Kidney (tissue), 14 donors: ENCODE results near the gene HLA-G. TPM values are rescaled to one million over a fixed set of nuclear protein-coding genes. Genes with fewer than 3 reads are reported as not detected.

Experiments
- DNase-seq, 5 donors: peaks; one replicate each; pipeline ENCODE4 v3.0.0-alpha.2; 2013 to 2020
- FAIRE-seq: peaks from 2 replicates; lab custom pipeline; 2012; peaks lifted over from hg19 to GRCh38; lab: Jason Lieb, UNC
- H3K27ac ChIP-seq, 2 donors: one replicate each; pipeline ENCODE4 v1.7.0; 2013; ENCODE audit warnings: low read depth in 2 of 2, low read length in 2 of 2, inconsistent platforms in 1 of 2
- H3K27me3 ChIP-seq: one replicate; pipeline ENCODE4 v1.7.1; 2013; ENCODE audit warnings: low read length, inconsistent platforms; ENCODE audit not compliant: control insufficient read depth, insufficient read depth
- H3K36me3 ChIP-seq, 3 donors: one replicate each; pipeline versions ENCODE4 v1.7.0 to v1.7.1; 2013; ENCODE audit warnings: low read length in 3 of 3, control low read depth in 1 of 3, inconsistent platforms in 1 of 3; ENCODE audit not compliant: insufficient read depth in 3 of 3, control insufficient read depth in 2 of 3
- H3K4me1 ChIP-seq, 3 donors: one replicate each; pipeline versions ENCODE4 v1.7.0 to v1.7.1; 2013; ENCODE audit warnings: low read length in 3 of 3, inconsistent platforms in 1 of 3, low read depth in 1 of 3; ENCODE audit not compliant: control insufficient read depth in 2 of 3, insufficient read depth in 2 of 3
- H3K4me3 ChIP-seq, 3 donors: one replicate each; pipeline versions ENCODE4 v1.7.0 to v1.8.1; 2013; ENCODE audit warnings: low read length in 3 of 3, control low read depth in 1 of 3, inconsistent platforms in 1 of 3
- H3K9ac ChIP-seq, 3 donors: one replicate each; pipeline versions ENCODE4 v1.7.0 to v1.7.1; 2013; ENCODE audit warnings: low read length in 3 of 3, control low read depth in 1 of 3, inconsistent platforms in 1 of 3
- H3K9me3 ChIP-seq, 3 donors: one replicate each; pipeline versions ENCODE4 v1.7.0 to v1.7.1; 2013; ENCODE audit warnings: low read length in 3 of 3, control low read depth in 1 of 3, inconsistent platforms in 1 of 3; ENCODE audit not compliant: control insufficient read depth in 2 of 3, insufficient read depth in 1 of 3
- intact Hi-C: fragments of 100-400 bp; cut with DNase I; formaldehyde crosslinking; loops from one replicate; pipeline ENCODE4 v1.11.1; 2022
- polyA plus RNA-seq: library from polyadenylated mRNA; stranded (reverse); fragments of 350-450 nt; fragmentation: Illumina TruSeq; extraction: RNeasy Lipid Tissue Mini Kit (QIAGEN cat#74804); gene quantifications from one replicate; pipeline ENCODE4 v1.2.3, GENCODE V29; 2014; ENCODE audit warnings: low read depth, low replicate concordance; ENCODE audit not compliant: insufficient read depth
- total RNA-seq: library from RNA; stranded (reverse); fragmentation: NEBNext Ultra II Directional; extraction: Animal tissue kit (Norgen Biotek cat#: 25700); gene quantifications from one replicate; pipeline ENCODE4 v1.2.1, GENCODE V29; 2021
- TF ChIP-seq, protein P1 (sequence below): IDR thresholded peaks from 3 replicates; pipeline ENCODE4 v1.5.1; 2012; ENCODE audit warnings: mild to moderate bottlenecking, moderate library complexity, borderline replicate concordance; ENCODE audit not compliant: insufficient read depth; ENCODE audit errors: extremely low read depth
- donor health status: control.
- donor health status: control.
- donor health status: control.
- donor health status: control.
- donor health status: control.
- donor health status: DM: yes; HTN: yes; CAD: no.
- donor health status: Normal renal cell carcinoma (clear cell type).

HLA-G gene
- total and polyA plus RNA-seq, 2 donors from 2014 or later: 0.35 to 0.37 TPM

- intact Hi-C loops: no loop called here
- H3K9me3 ChIP-seq: no peaks in the 10 kb centered on the region
- no peak overlapping the region for H3K4me3 ChIP-seq
- no peak overlapping the region for H3K9ac ChIP-seq
- DNase-seq (no peak), FAIRE-seq (no peak)
- H3K27ac ChIP-seq: no peak overlapping the region
- H3K4me1 ChIP-seq: no peaks in the 10 kb centered on the region
- no peaks in the 10 kb centered on the region for H3K27me3 ChIP-seq
- H3K36me3 ChIP-seq: no peaks in the 10 kb centered on the region
- TF ChIP-seq, protein P1, sequence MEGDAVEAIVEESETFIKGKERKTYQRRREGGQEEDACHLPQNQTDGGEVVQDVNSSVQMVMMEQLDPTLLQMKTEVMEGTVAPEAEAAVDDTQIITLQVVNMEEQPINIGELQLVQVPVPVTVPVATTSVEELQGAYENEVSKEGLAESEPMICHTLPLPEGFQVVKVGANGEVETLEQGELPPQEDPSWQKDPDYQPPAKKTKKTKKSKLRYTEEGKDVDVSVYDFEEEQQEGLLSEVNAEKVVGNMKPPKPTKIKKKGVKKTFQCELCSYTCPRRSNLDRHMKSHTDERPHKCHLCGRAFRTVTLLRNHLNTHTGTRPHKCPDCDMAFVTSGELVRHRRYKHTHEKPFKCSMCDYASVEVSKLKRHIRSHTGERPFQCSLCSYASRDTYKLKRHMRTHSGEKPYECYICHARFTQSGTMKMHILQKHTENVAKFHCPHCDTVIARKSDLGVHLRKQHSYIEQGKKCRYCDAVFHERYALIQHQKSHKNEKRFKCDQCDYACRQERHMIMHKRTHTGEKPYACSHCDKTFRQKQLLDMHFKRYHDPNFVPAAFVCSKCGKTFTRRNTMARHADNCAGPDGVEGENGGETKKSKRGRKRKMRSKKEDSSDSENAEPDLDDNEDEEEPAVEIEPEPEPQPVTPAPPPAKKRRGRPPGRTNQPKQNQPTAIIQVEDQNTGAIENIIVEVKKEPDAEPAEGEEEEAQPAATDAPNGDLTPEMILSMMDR: no peak
These were observed 14.6 kb upstream of the HLA-G start for GRCh38 chr6:29813066-29813465.

DNA sequence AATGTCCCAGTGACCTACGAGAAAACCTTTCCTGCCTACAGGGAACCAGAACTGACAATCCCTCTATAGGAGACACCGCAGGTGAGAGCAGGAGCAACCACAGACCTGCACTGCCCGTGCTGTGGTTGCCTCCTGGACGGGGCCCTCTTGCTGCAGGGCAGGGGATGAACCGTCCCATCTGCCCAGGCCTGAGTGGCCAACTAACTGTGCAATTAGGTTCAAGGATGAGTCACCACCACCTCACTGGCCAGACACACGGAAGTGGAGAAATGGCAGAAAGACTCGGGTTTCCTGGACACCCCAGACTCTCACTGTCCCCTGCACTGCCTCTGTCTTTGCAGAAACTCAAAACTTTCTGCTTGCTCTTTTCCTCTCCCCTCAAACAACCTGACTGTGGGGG is 13.8 kb upstream of the HLA-G start:
- FAIRE-seq: no peak
- DNase-seq: no peak

GRCh38 chr6:29814379-29815117 is 13.1 kb upstream of the HLA-G start:
- no peak overlapping the region for H3K27ac ChIP-seq
- no peaks in the 10 kb centered on the region for H3K27me3 ChIP-seq
- DNase-seq (no peak), FAIRE-seq (no peak)
- intact Hi-C loops: no loop called here
- no peak overlapping the region for H3K9ac ChIP-seq
- TF ChIP-seq, protein P1: no peak
- no peaks in the 10 kb centered on the region for H3K4me1 ChIP-seq
- no peaks in the 10 kb centered on the region for H3K36me3 ChIP-seq
- no peak overlapping the region for H3K4me3 ChIP-seq
- H3K9me3 ChIP-seq: no peaks in the 10 kb centered on the region

More for the DNA sequence above, 13.8 kb upstream of the HLA-G start:
- intact Hi-C loops: no loop called here
- Histone ChIP-seq H3K9ac (no peak overlapping the region), H3K4me3 (no peak overlapping the region), H3K36me3 (no peaks in the 10 kb centered on the region), H3K27ac (no peak overlapping the region), H3K27me3 (no peaks in the 10 kb centered on the region), H3K4me1 (no peaks in the 10 kb centered on the region), H3K9me3 (no peaks in the 10 kb centered on the region)
- TF ChIP-seq, protein P1: no peak
